ENCODE data around the gene GRIN2C.

Gene GRIN2C

GRCh38 chr17:74799097-74799496 is 60.6 kb downstream of the GRIN2C start:
- no peak for DNase-seq (ENCODE audit: low spot score)

GRCh38 chr17:74798239-74798707 is 61.4 kb downstream of the GRIN2C start:
- DNase-seq (ENCODE audit: low spot score): peak; percentile 51

- DNase-seq (ENCODE audit: low spot score): no peak
Measured at GRCh38 chr17:74797824-74798223, 61.9 kb downstream of the GRIN2C start.

- no peak for DNase-seq (ENCODE audit: low spot score)
Measured at GRCh38 chr17:74796866-74797265, 62.8 kb downstream of the GRIN2C start.

GRCh38 chr17:74796211-74796610 is 63.5 kb downstream of the GRIN2C start:
- no peak for DNase-seq (ENCODE audit: low spot score)

- no peak for DNase-seq (ENCODE audit: low spot score)
Measured at GRCh38 chr17:74795327-74796020, 64.2 kb downstream of the GRIN2C start.

GRCh38 chr17:74792586-74793105 is 67.0 kb downstream of the GRIN2C start:
- no peak for DNase-seq (ENCODE audit: low spot score)

All from hepatic stellate cell (primary cell).